SK-N-SH (cell line): Measurements from ENCODE around the gene SLC7A6OS. TPM values are rescaled to one million over a fixed set of nuclear protein-coding genes. Genes with fewer than 3 reads are reported as not detected.
A peak's percentile ranks its signal among the peaks of the same experiment; 100 is the strongest.

Experiments used
- CTCF ChIA-PET: fragments of 300-600, 350-600 bp; formaldehyde crosslinking; extraction: SDS; loops from one replicate; lab custom pipeline; 2021; lab: Yijun Ruan, JAX
- POLR2A ChIA-PET: fragments of 350-600 bp; sonication (Branson Sonifier 250); formaldehyde crosslinking; extraction: SDS; loops from one replicate; lab custom pipeline; 2020; ENCODE audit warnings: antibody characterized with exemption, inconsistent platforms; lab: Yijun Ruan, JAX
- DNase-seq: peaks from one replicate; pipeline ENCODE4 v3.0.0; 2012
- H2AFZ ChIP-seq: fragments of 200-600 bp; sonication (generic); 2 replicates; pipeline ENCODE4 v1.8.1; 2016; ENCODE audit warnings: antibody characterized with exemption, mild to moderate bottlenecking, low read depth
- H3F3A ChIP-seq: fragments of 200-600 bp; sonication (generic); replicated peaks from 2 replicates; pipeline ENCODE3; 2016; ENCODE audit warnings: antibody characterized with exemption, mild to moderate bottlenecking; ENCODE audit not compliant: insufficient read depth
- H3K27ac ChIP-seq, 2 experiments: fragments of 200-500 bp in 1 of 2; fragments of 200-600 bp in 1 of 2; sonication (Bioruptor generic) in 1 of 2; sonication (generic), shearing (Covaris generic) in 1 of 2; 2 replicates each; pipeline versions ENCODE4 v1.5.1 to v1.6.1; 2014 to 2016; ENCODE audit warnings: low read depth in 2 of 2, inconsistent platforms in 1 of 2, low read length in 1 of 2, mild to moderate bottlenecking in 1 of 2, mixed read lengths in 1 of 2
- H3K27me3 ChIP-seq: fragments of 200-600 bp; sonication (generic), shearing (Covaris generic); 2 replicates; pipeline ENCODE4 v1.6.1; 2016; ENCODE audit warnings: mixed run types; ENCODE audit not compliant: insufficient read depth
- H3K36me3 ChIP-seq, 2 experiments: fragments of 200-500 bp in 1 of 2; fragments of 200-600 bp in 1 of 2; sonication (Bioruptor generic) in 1 of 2; sonication (generic) in 1 of 2; replicated peaks in 1 of 2; 2 replicates each; pipeline versions ENCODE3 to v1.5.1; 2014 to 2016; ENCODE audit warnings: low read length in 1 of 2, mild to moderate bottlenecking in 1 of 2; ENCODE audit not compliant: insufficient read depth in 2 of 2, control insufficient read depth in 1 of 2
- H3K4me1 ChIP-seq, 2 experiments: fragments of 200-500 bp in 1 of 2; fragments of 200-600 bp in 1 of 2; sonication (Bioruptor generic) in 1 of 2; sonication (generic), shearing (Covaris generic) in 1 of 2; 2 replicates each; pipeline versions ENCODE4 v1.5.1 to v1.6.1; 2014 to 2016; ENCODE audit warnings: low read depth in 1 of 2, low read length in 1 of 2, mixed run types in 1 of 2; ENCODE audit not compliant: insufficient read depth in 2 of 2, control insufficient read depth in 1 of 2
- H3K4me2 ChIP-seq: fragments of 200-600 bp; sonication (generic), shearing (Covaris generic); 2 replicates; pipeline ENCODE4 v1.6.1; 2017; ENCODE audit warnings: mixed run types
- H3K4me3 ChIP-seq, 2 experiments: fragments of 200-500 bp in 1 of 2; fragments of 200-600 bp in 1 of 2; sonication (Bioruptor generic) in 1 of 2; sonication (generic), shearing (Covaris generic) in 1 of 2; 2 replicates each; pipeline versions ENCODE4 v1.5.1 to v1.8.1; 2014 to 2016; ENCODE audit warnings: low read depth in 2 of 2, inconsistent platforms in 1 of 2, low read length in 1 of 2, mild to moderate bottlenecking in 1 of 2, mixed read lengths in 1 of 2, moderate library complexity in 1 of 2
- H3K79me2 ChIP-seq: fragments of 200-600 bp; sonication (generic); 2 replicates; pipeline ENCODE4 v1.8.1; 2017; ENCODE audit warnings: mild to moderate bottlenecking; ENCODE audit not compliant: insufficient read depth
- H3K9ac ChIP-seq: fragments of 200-600 bp; sonication (generic); 2 replicates; pipeline ENCODE4 v1.6.1; 2017; ENCODE audit warnings: mixed run types
- H3K9me2 ChIP-seq: fragments of 200-600 bp; sonication (generic); 2 replicates; pipeline ENCODE4 v1.6.1; 2017; ENCODE audit warnings: mixed run types
- H3K9me3 ChIP-seq: fragments of 200-600 bp; sonication (generic); 2 replicates; pipeline ENCODE4 v1.6.1; 2017; ENCODE audit warnings: mixed run types, mild to moderate bottlenecking, moderate library complexity
- H4K20me1 ChIP-seq: fragments of 200-600 bp; sonication (generic); 2 replicates; pipeline ENCODE4 v1.6.1; 2017; ENCODE audit warnings: mild to moderate bottlenecking, mixed run types; ENCODE audit not compliant: insufficient read depth
- CHD2 ChIP-seq: fragments of 150-350 bp; IDR thresholded peaks from 2 replicates; pipeline ENCODE4 v1.6.1; 2018; ENCODE audit warnings: low read length; ENCODE audit not compliant: partially characterized antibody
- EZH2phosphoT487 ChIP-seq: fragments of 200-600 bp; sonication (generic); IDR thresholded peaks from 2 replicates; pipeline ENCODE4 v1.6.1; 2017; ENCODE audit warnings: low read depth, mixed run types, mild to moderate bottlenecking, antibody characterized with exemption, moderate library complexity, borderline replicate concordance
- FOSL2 ChIP-seq: IDR thresholded peaks from 2 replicates; pipeline ENCODE4 v1.4.0; 2012; ENCODE audit warnings: low read depth, mild to moderate bottlenecking, moderate library complexity, borderline replicate concordance
- JUND ChIP-seq: IDR thresholded peaks from 2 replicates; pipeline ENCODE4 v1.4.0; 2012
- MEF2A ChIP-seq: IDR thresholded peaks from 2 replicates; pipeline ENCODE4 v1.4.0; 2012; ENCODE audit warnings: low read depth, borderline replicate concordance
- NRF1 ChIP-seq: IDR thresholded peaks from 2 replicates; pipeline ENCODE4 v1.6.1; 2012; ENCODE audit warnings: low read depth, mild to moderate bottlenecking, low read length
- POLR2AphosphoS5 ChIP-seq: IDR thresholded peaks from 2 replicates; pipeline ENCODE4 v1.6.1; 2012; ENCODE audit warnings: low read depth, low read length
- REST ChIP-seq: IDR thresholded peaks from 2 replicates; pipeline ENCODE4 v1.6.1; 2012; ENCODE audit warnings: mild to moderate bottlenecking, low read depth, low read length, moderate library complexity
- SIN3A ChIP-seq: IDR thresholded peaks from 2 replicates; pipeline ENCODE4 v1.6.1; 2012; ENCODE audit warnings: low read depth, mild to moderate bottlenecking, low read length, moderate library complexity, borderline replicate concordance
- USF2 ChIP-seq: fragments of 150-350 bp; IDR thresholded peaks from 2 replicates; pipeline ENCODE4 v1.6.1; 2017; ENCODE audit warnings: antibody characterized with exemption, low read length, low read depth, borderline replicate concordance
- WGBS: methylation state at CpG from one replicate; pipeline ENCODE4 v1.1.6; 2017; ENCODE audit warnings: low lambda C conversion rate; 5-methylcytosine and 5-hydroxymethylcytosine counted together
- polyA plus RNA-seq, 3 experiments: library from polyadenylated mRNA; depleted of rRNA; stranded (reverse); fragments of >200 nt; gene quantifications; 2 replicates each; pipeline ENCODE4 v1.2.3, GENCODE V29; 2012

The SLC7A6OS gene
- polyA plus RNA-seq, 1 of the 3 experiments (the other 2 are of a cell fraction): 6.6 TPM

DNA sequence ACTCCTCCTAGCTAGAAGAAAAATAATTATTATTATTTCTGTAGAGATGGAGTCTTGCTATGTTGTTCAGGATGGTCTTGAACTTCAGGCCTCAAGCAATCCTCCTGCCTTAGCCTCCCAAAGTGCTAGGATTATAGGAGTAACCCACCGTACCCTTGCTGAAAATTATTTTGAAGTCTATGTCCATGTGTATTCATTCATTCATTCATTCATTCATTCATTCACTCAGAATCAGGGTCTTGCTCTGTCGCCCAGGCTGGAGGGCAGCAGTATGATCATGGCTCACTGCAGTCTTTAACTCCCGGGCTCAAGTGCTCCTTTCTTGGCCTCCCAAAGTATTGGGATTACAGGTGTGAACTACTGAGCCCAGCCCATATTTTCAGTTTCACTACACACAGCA is 4.1 kb downstream of the SLC7A6OS start:
- Histone ChIP-seq H3K36me3 (peaks cover 34 to 48% of the 10 kb centered on the region in 2 experiments), H3K9me2 (no peaks in the 10 kb centered on the region), H3F3A (no peaks in the 10 kb centered on the region), H3K27me3 (no peaks in the 10 kb centered on the region), H3K4me2 (no peak overlapping the region), H3K4me1 (peaks cover 7 to 10% of the 10 kb centered on the region in 2 experiments; a peak in 2 of 4 replicates), H2AFZ (no peak overlapping the region), H4K20me1 (no peaks in the 10 kb centered on the region), H3K79me2 (peaks cover 64% of the 10 kb centered on the region), H3K27ac (no peak overlapping the region), H3K9ac (no peak overlapping the region), H3K4me3 (no peak overlapping the region), H3K9me3 (no peaks in the 10 kb centered on the region)
- 98% methylated on average over 3 of the region's 3 CpGs for WGBS
- no peak for DNase-seq
- CTCF ChIA-PET: no interaction called here
- POLR2A ChIA-PET: no interaction called here
- TF ChIP-seq MEF2A: no peak
- TF ChIP-seq EZH2phosphoT487: no peak
- no peak for TF ChIP-seq SIN3A
- TF ChIP-seq JUND: no peak
- TF ChIP-seq REST: no peak
- TF ChIP-seq FOSL2: no peak
- no peak for TF ChIP-seq CHD2
- TF ChIP-seq USF2: no peak

DNA sequence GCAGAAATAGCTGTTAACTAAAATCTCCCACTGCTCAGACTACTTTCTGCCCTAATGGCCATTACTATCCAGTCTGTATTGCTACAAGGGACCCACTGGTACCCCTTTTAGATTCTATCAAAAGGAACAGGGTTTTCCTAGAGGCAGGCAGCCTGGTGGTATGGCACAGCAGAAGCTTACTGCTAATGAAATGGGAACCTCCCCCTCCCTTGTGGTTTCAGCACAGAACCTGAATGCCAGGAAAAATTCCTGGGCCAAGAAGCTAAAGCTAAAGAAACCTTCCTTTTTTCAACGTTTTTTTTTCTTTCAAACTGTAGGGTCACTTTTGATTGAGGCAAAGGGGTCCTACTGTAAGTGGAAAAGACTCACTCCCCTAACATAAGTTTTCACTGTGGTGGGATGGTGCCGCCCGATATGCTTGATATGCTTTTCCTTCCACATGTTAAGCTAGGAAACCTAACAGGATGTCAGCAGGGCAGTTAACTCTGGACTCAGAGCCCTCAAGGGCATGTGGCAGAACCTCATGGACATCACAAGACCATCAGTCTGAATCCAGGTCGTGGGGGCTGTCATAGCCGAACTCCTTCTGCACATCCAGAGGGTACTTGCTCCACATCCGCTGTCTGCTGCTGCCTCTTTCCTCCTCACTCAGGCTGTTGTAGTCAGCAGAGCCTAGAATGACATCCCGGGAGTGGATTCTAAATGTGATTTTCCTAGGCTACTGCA is 9.8 kb downstream of the SLC7A6OS start:
- 0 out of 2 replicates have a peak, but pooled peaks cover 6% of the 10 kb centered on the region for H4K20me1 ChIP-seq
- CTCF ChIA-PET: interaction anchor here (0.8 to 1.7 kb wide), 3 partner anchors 10 to 485 kb away, joined by 3 to 6 read pairs (median 5); partner anchors contain the start of genes PRMT7, SLC7A6 and SLC7A6OS
- H3K27me3 ChIP-seq: no peaks in the 10 kb centered on the region
- no peak overlapping the region for H3K4me2 ChIP-seq
- H3K9ac ChIP-seq: no peak overlapping the region
- H3K9me3 ChIP-seq: no peaks in the 10 kb centered on the region
- POLR2A ChIA-PET: no interaction called here
- H3K4me3 ChIP-seq: no peak overlapping the region
- H3K36me3 ChIP-seq: peaks cover 50 to 81% of the 10 kb centered on the region in 2 experiments
- H3K79me2 ChIP-seq: peaks cover 10% of the 10 kb centered on the region; the same call in 1 of the 2 replicates
- peaks cover 3 to 15% of the 10 kb centered on the region in 2 experiments; a peak in 3 of 4 replicates for H3K4me1 ChIP-seq
- DNase-seq: no peak
- 83% methylated on average over 7 of the region's 7 CpGs for WGBS
- no peak overlapping the region for H2AFZ ChIP-seq
- no peaks in the 10 kb centered on the region for H3K9me2 ChIP-seq
- H3F3A ChIP-seq: peaks cover 15% of the 10 kb centered on the region
- TF ChIP-seq NRF1 (no peak), POLR2AphosphoS5 (0 out of 2 replicates have a peak, but pooled peaks have one; percentile 6)
- H3K27ac ChIP-seq: no peak overlapping the region
